Tibial nerve (tissue), 3 donors: ENCODE data around the gene PARP9.

Experiments
- CTCF ChIP-seq, 5 experiments: fragments of 200-600 bp in 3 of 5; fragments of 450-650 bp in 2 of 5; sonication (generic) in 3 of 5; IDR thresholded peaks; one replicate each; pipeline ENCODE4 v1.5.1; 2016 to 2019; ENCODE audit warnings: antibody characterized with exemption in 5 of 5, mild to moderate bottlenecking in 3 of 5, moderate library complexity in 2 of 5
- POLR2A ChIP-seq, 2 donors: fragments of 450-650 bp; IDR thresholded peaks; one replicate each; pipeline ENCODE4 v1.6.1; 2017; ENCODE audit warnings: antibody characterized with exemption in 2 of 2, mild to moderate bottlenecking in 2 of 2, moderate library complexity in 2 of 2

GRCh38 chr3:122558605-122559004 is 5.5 kb downstream of the PARP9 start:
- TF ChIP-seq CTCF (IDR thresholded peaks at IDR 0.05) = no peak
- TF ChIP-seq POLR2A (IDR thresholded peaks at IDR 0.05) = no peak
